Middle frontal gyrus (tissue), 1 donor: ENCODE data around the gene ATP5F1D.

Source experiments
- DNase-seq: peaks from one replicate; pipeline ENCODE4 v3.0.0-alpha.2; 2015; ENCODE audit warnings: low spot score; ENCODE audit errors: extremely low spot score

The ATP5F1D gene

DNA sequence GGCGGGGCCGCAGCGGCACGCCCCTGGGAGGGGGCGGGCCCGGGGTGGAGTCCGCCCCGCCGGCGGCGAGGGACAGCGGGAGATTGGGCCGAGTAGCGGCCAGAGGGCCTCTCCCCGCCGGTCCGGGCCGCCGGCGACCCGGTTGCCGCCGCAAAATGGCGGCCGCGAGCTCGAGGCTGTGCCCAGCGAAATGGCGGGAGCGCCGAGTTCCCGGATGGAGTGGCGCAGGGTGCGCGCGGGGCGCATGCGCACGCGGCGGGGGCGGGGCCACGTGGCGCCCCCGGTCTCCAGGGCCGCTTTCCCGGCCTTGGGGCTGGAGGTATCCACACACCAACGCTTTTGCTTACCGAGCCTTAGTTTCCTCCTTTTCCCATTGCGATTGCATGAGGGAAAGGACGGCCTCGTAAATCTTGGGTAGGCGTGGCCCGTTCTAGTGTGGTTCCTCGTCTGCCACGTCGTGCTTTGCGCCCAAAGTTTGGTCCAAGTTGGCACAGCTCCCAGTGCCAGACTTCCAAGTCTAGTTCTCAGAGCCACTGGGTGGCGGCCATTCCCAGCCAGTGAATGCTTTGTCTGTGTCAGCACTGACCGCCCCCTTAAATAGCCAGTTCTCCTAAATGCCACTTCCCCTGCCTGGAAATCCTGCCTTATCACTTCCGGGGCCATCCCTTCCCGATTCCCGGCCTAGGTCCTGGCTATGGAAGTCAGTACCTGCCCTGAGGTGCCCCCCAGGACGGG lies 28.1 kb downstream of the ATP5F1D start:
- peak; percentile 77 for DNase-seq

GRCh38 chr19:1270213-1270853 lies 28.8 kb downstream of the ATP5F1D start:
- no peak for DNase-seq

GRCh38 chr19:1270854-1271527 lies 29.4 kb downstream of the ATP5F1D start:
- DNase-seq = no peak

DNA sequence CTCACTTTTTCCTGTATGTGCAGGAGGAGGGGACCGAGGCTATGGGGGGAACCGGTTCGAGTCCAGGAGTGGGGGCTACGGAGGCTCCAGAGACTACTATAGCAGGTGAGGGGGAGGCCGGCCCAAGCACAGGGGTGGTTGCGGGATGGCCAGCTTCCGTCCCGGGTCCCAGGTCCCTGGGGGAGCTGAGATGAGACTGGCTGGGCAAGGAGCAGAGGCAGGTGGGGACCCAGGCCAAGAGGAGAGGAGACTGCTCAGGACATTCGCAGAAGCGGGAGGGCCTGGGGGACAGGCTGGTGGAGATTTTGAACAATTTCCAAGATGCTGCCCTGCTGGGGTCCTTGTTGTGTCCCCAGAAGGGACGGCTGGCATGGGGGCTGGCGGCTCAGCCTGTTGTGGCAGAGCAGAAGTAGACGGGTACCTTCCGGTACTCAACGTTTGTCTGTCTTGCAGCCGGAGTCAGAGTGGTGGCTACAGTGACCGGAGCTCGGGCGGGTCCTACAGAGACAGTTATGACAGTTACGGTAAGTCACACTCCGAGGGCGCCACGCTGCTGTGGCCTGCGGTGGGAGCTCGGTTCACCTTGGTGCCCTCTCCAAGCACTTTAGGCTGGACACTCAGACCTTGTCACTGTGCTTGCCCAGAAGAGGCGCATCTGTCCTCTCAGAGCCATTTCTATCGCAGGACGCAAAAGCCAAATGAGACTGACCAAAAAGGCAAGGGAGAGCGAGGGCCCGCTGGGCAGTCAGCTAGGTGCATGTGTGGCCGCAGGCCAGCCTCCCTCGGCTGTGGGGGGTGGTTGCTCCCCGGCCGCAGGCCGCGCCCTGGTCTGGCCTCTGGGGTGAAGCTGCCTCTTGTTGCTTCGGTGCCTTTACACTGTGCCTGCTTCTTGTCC lies 30.2 kb downstream of the ATP5F1D start:
- no peak for DNase-seq

DNA sequence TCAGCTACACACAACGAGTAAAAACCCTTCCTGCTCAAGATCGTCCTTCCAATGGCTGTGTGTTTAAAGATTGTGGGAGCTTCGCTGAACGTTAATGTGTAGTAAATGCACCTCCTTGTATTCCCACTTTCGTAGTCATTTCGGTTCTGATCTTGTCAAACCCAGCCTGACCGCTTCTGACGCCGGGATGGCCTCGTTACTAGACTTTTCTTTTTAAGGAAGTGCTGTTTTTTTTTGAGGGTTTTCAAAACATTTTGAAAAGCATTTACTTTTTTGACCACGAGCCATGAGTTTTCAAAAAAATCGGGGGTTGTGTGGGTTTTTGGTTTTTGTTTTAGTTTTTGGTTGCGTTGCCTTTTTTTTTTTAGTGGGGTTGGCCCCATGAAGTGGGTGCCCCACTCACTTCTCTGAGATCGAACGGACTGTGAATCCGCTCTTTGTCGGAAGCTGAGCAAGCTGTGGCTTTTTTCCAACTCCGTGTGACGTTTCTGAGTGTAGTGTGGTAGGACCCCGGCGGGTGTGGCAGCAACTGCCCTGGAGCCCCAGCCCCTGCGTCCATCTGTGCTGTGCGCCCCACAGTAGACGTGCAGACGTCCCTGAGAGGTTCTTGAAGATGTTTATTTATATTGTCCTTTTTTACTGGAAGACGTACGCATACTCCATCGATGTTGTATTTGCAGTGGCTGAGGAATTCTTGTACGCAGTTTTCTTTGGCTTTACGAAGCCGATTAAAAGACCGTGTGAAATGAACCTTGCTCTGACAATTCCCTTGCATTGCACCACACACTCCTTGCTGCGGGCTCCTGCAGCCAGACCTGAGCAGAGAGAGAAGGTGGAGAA lies 31.1 kb downstream of the ATP5F1D start:
- no peak for DNase-seq

DNA sequence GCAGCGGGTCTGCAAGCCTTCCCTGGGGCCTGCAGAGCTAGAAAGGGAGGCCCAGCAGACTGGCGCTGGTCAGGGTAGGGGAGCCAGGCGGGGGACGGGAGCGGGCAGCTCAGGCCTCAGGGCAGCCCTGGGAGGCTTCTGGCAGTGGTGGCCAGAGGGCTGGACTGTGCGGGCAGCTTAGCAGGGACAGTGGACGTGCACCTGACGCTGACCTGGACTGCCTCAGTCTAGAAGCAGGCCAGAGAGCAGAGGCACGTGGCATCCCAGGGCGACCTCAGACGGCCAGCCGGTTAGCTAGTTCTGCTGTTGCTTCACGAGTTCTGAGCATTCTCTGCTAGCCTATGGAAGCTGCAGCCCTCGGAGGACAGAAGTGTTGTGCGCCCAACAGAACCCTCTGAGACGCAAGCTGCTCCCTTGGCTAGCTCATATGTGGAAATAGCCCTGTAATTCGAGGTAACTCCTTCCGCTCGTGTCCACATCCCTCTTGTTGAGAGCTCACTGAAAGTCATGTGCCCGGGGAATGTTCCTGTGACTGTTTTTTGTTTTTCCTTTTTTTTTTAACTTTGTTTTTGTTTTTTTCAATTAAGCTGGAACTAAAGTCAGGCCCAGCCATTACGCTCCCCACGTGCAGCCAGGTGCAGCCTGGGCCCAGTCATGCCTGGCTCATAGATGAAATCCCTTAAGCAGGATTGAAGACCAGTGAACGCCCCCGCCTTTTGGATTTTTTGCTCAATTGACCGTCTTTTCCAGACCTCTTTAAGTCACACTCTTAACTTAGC lies 31.9 kb downstream of the ATP5F1D start:
- no peak for DNase-seq

GRCh38 chr19:1274081-1274851 lies 32.7 kb downstream of the ATP5F1D start:
- no peak for DNase-seq

- DNase-seq = no peak
These were observed 33.3 kb downstream of the ATP5F1D start for GRCh38 chr19:1274852-1275259.

GRCh38 chr19:1275260-1275975 lies 33.9 kb downstream of the ATP5F1D start, which contains the start of gene FAM174C:
TSS of gene FAM174C (plus strand) at chr19:1275530. CDS start at chr19:1275550, 20 bp downstream.
- peak; percentile 93 for DNase-seq

DNA sequence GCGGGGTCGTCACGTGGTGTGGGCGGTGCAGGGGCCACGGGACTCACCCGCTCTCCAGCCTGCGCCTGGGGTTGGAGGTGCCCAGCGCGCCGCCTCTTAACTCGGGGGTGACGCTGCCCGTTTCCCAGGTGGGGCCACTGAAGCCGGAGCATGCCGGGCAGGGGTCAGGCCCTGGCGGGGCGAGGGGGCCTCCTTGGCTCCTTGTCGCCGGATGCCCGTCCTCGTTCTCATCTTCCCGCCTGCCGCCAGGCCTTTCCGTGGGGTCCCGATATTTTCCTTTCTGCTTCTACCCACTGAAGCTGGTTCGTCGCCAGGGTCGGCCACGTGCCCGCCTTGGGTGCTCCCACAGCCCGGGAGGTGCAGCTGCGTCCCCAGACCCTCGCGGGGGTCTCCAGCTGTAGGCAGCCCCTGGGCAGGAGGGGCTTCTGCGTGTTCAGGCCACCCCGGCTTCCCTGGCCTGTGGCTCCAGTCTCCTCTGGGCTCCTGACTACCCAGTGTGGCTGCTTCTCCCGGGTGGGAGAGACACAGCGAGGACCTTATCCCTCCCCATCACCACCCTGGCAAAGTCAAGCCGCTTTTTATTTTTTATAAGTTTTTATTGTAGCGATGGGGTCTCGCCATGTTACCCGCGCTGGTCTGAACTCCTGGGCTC lies 34.6 kb downstream of the ATP5F1D start:
- DNase-seq = no peak

- no peak for DNase-seq
These were observed 35.1 kb downstream of the ATP5F1D start for GRCh38 chr19:1276628-1277022.

DNA sequence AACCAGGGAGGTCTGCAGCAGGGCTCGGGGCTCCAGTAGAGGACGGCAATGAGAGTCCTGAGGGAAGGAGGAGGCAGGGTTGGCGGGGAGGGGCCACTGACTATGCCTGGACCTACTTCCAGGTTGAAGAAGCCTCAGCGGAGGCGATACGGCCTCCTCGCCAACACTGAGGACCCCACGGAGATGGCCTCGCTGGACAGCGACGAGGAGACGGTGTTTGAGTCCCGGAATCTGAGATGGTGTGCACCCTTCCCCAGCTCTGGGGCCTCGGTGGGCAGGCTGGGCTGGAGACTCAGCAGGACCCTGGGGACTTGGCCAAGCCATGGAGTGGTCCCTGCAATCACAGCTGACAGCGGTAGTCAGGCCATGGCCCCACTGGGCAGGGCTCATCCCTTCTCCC lies 35.5 kb downstream of the ATP5F1D start:
- DNase-seq = no peak

DNA sequence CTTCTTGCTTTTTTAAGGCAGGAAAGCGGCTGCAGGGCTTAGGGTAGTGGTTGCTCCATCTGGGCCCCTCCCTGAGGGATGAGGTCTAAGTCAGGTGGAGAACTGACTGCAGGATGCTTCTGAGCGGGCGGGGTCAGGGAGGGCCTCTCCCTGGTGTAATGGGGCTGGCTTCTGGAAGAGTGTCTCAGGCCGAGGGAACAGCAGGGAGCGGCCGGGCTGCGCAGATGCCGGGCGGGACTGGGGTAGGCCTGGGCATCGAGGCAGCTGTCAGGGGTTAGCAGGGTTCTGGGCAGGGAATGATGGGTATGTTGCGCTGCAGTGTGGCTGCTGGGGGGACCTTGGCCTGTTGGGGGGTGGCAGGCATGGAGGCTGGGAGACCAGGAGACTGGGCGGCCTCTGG lies 36.5 kb downstream of the ATP5F1D start:
- DNase-seq = no peak

- DNase-seq = no peak
These were observed 37.4 kb downstream of the ATP5F1D start for GRCh38 chr19:1278713-1279660.

- peak; percentile 69 for DNase-seq
These were observed 38.3 kb downstream of the ATP5F1D start for GRCh38 chr19:1279782-1280341.
